Endothelial cell of umbilical vein (primary cell): ENCODE results near the gene GPR87. TPM values are rescaled to one million over a fixed set of nuclear protein-coding genes. Genes with fewer than 3 reads are reported as not detected.

ENCODE experiments used
- BruUV-seq: library from RNA; stranded (reverse); fragments of 400-500 nt; replicated peaks from 2 replicates; lab custom pipeline; 2021; lab: Mats Ljungman, UMichigan
- CTCF ChIA-PET: fragments of 300-600, 350-600 bp; sonication (Branson Sonifier 250); formaldehyde crosslinking; loops from one replicate; lab custom pipeline; 2021; ENCODE audit warnings: antibody characterized with exemption, inconsistent platforms; lab: Charles Lee
- POLR2A ChIA-PET: fragments of 300-600, 350-600 bp; sonication (Branson Sonifier 250); formaldehyde crosslinking; loops from one replicate; lab custom pipeline; 2021; ENCODE audit warnings: antibody characterized with exemption, inconsistent platforms; lab: Charles Lee
- DNase-seq: peaks from one replicate; pipeline ENCODE4 v3.0.0-alpha.2; 2011; ENCODE audit warnings: low read depth, low spot score
- FAIRE-seq: peaks from 2 replicates; lab custom pipeline; 2011; peaks lifted over from hg19 to GRCh38; lab: Jason Lieb, UNC
- H2AFZ ChIP-seq: 2 replicates; pipeline ENCODE4 v1.6.0; 2012; ENCODE audit warnings: low read depth, low read length, control low read depth, inconsistent platforms
- H3K27ac ChIP-seq: 2 replicates; pipeline ENCODE4 v1.5.1; 2011; ENCODE audit warnings: low read depth, mild to moderate bottlenecking, control low read depth, low read length, moderate library complexity; ENCODE audit not compliant: insufficient read depth
- H3K27me3 ChIP-seq, 2 experiments: 2 replicates each; pipeline versions ENCODE4 v1.6.0 to v1.6.1; 2011; ENCODE audit warnings: low read length in 2 of 2, mixed read lengths in 1 of 2; ENCODE audit not compliant: control insufficient read depth in 2 of 2, insufficient read depth in 2 of 2
- H3K36me3 ChIP-seq, 2 experiments: 2 replicates in 1 of 2; 3 replicates in 1 of 2; pipeline ENCODE4 v1.5.1; 2011; ENCODE audit warnings: low read length in 2 of 2, mild to moderate bottlenecking in 1 of 2, moderate library complexity in 1 of 2; ENCODE audit not compliant: control insufficient read depth in 2 of 2, insufficient read depth in 2 of 2; ENCODE audit errors: extremely low read depth in 1 of 2
- H3K4me1 ChIP-seq: 3 replicates; pipeline ENCODE4 v1.5.1; 2011; ENCODE audit warnings: mild to moderate bottlenecking, low read length; ENCODE audit not compliant: control insufficient read depth, insufficient read depth; ENCODE audit errors: extremely low read depth
- H3K4me2 ChIP-seq: 2 replicates; pipeline ENCODE4 v1.6.1; 2011; ENCODE audit warnings: low read length, control low read depth, mixed read lengths; ENCODE audit not compliant: insufficient read depth
- H3K4me3 ChIP-seq, 3 experiments: fragments of 200-600 bp in 1 of 3; sonication (generic), shearing (Covaris generic) in 1 of 3; replicated peaks in 1 of 3; 2 replicates each; pipeline ENCODE4 v1.5.1; 2011 to 2016; ENCODE audit warnings: control low read depth in 3 of 3, low read length in 3 of 3, mild to moderate bottlenecking in 2 of 3, inconsistent platforms in 1 of 3, low read depth in 1 of 3, moderate library complexity in 1 of 3; ENCODE audit not compliant: insufficient read depth in 1 of 3
- H3K79me2 ChIP-seq: 2 replicates; pipeline ENCODE4 v1.6.0; 2012; ENCODE audit warnings: low read length, inconsistent platforms; ENCODE audit not compliant: control insufficient read depth, insufficient read depth
- H3K9ac ChIP-seq: replicated peaks from 2 replicates; pipeline ENCODE3; 2011; ENCODE audit warnings: low read length, control low read depth; ENCODE audit not compliant: insufficient read depth; ENCODE audit errors: extremely low read depth
- H3K9me1 ChIP-seq: replicated peaks from 3 replicates; pipeline ENCODE4 v1.6.0; 2011; ENCODE audit warnings: mild to moderate bottlenecking, low read length; ENCODE audit not compliant: control insufficient read depth, insufficient read depth; ENCODE audit errors: extremely low read depth
- H3K9me3 ChIP-seq: replicated peaks from 2 replicates; pipeline ENCODE4 v1.5.1; 2012; ENCODE audit warnings: low read length, inconsistent platforms; ENCODE audit not compliant: control insufficient read depth, insufficient read depth
- H4K20me1 ChIP-seq: replicated peaks from 2 replicates; pipeline ENCODE3; 2011; ENCODE audit warnings: mild to moderate bottlenecking, low read length; ENCODE audit not compliant: control insufficient read depth, insufficient read depth; ENCODE audit errors: extremely low read depth
- EZH2 ChIP-seq: IDR thresholded peaks from 2 replicates; pipeline ENCODE4 v1.6.1; 2012; ENCODE audit warnings: borderline replicate concordance, low read depth, mild to moderate bottlenecking, moderate library complexity, low read length, inconsistent platforms; ENCODE audit not compliant: severe bottlenecking
- FOS ChIP-seq: IDR thresholded peaks from 2 replicates; pipeline ENCODE4 v1.6.1; 2011; ENCODE audit warnings: mild to moderate bottlenecking, low read length, moderate library complexity, borderline replicate concordance; ENCODE audit not compliant: insufficient read depth
- GATA2 ChIP-seq: IDR thresholded peaks from 2 replicates; pipeline ENCODE4 v1.7.0; 2011; ENCODE audit warnings: low read depth, mild to moderate bottlenecking, moderate library complexity, mixed read lengths, low read length; ENCODE audit not compliant: insufficient read length, insufficient read depth
- JUN ChIP-seq: IDR thresholded peaks from 2 replicates; pipeline ENCODE4 v1.6.1; 2011; ENCODE audit warnings: borderline replicate concordance, low read depth; ENCODE audit not compliant: insufficient read length, insufficient read depth
- MAX ChIP-seq: IDR thresholded peaks from 2 replicates; pipeline ENCODE4 v1.6.1; 2011; ENCODE audit not compliant: insufficient read depth, insufficient read length
- MYC ChIP-seq: IDR thresholded peaks from one replicate; pipeline ENCODE4 v1.6.1; 2011; ENCODE audit warnings: mild to moderate bottlenecking, low read depth, low read length
- POLR2A ChIP-seq: IDR thresholded peaks from 2 replicates; pipeline ENCODE4 v1.6.1; 2012; ENCODE audit warnings: low read depth, mild to moderate bottlenecking, control low read depth, low read length
- POLR2AphosphoS5 ChIP-seq: IDR thresholded peaks from 2 replicates; pipeline ENCODE4 v1.6.1; 2012; ENCODE audit warnings: low read depth, mild to moderate bottlenecking, control low read depth, low read length, moderate library complexity; ENCODE audit not compliant: insufficient read depth
- dilution Hi-C: fragments of 300-500 bp; cut with MboI; formaldehyde crosslinking; loops from one replicate; pipeline ENCODE4 v1.15.0; 2019; ENCODE audit warnings: low sequenced_read_pairs; ENCODE audit not compliant: extremely low pct_ligation_motif_present
- intact Hi-C: fragments of 100-400 bp; cut with micrococcal nuclease; formaldehyde crosslinking; loops from one replicate; pipeline ENCODE4 v1.10.0; 2022
- polyA plus RNA-seq, 4 experiments: library from polyadenylated mRNA; depleted of rRNA in 3 of 4; stranded (reverse) in 3 of 4; unstranded in 1 of 4; fragments of >200 nt; gene quantifications; 2 replicates each; pipeline versions ENCODE4 v1.2.1 to v1.2.3, GENCODE V29; 2011 to 2012; ENCODE audit warnings: missing spikeins in 1 of 4
- total RNA-seq: library from RNA; stranded (reverse); gene quantifications from 2 replicates; pipeline ENCODE4 v1.2.3, GENCODE V29; 2021
- TF ChIP-seq, protein P1 (sequence below), 2 donors: IDR thresholded peaks; 1 replicate in 1 of 2; 2 replicates in 1 of 2; pipeline ENCODE4 v1.5.1; 2011; ENCODE audit warnings: low read length in 2 of 2, mild to moderate bottlenecking in 2 of 2, moderate library complexity in 2 of 2, control low read depth in 1 of 2, inconsistent platforms in 1 of 2, low read depth in 1 of 2; ENCODE audit not compliant: insufficient read depth in 1 of 2; ENCODE audit errors: extremely low read depth in 1 of 2

Gene GPR87
- total and polyA plus RNA-seq, 2 donors (not counting 3 experiments of a cell fraction or from before 2014, with no cell fraction given), result not detected

- H3K27ac ChIP-seq, result no peak overlapping the region
- dilution Hi-C loops, result no loop called here
- no peaks in the 10 kb centered on the region for H3K79me2 ChIP-seq
- FAIRE-seq, result no peak
- BruUV-seq, result no TSS peak
- H3K36me3 ChIP-seq, result no peaks in the 10 kb centered on the region
- TF ChIP-seq, protein P1, sequence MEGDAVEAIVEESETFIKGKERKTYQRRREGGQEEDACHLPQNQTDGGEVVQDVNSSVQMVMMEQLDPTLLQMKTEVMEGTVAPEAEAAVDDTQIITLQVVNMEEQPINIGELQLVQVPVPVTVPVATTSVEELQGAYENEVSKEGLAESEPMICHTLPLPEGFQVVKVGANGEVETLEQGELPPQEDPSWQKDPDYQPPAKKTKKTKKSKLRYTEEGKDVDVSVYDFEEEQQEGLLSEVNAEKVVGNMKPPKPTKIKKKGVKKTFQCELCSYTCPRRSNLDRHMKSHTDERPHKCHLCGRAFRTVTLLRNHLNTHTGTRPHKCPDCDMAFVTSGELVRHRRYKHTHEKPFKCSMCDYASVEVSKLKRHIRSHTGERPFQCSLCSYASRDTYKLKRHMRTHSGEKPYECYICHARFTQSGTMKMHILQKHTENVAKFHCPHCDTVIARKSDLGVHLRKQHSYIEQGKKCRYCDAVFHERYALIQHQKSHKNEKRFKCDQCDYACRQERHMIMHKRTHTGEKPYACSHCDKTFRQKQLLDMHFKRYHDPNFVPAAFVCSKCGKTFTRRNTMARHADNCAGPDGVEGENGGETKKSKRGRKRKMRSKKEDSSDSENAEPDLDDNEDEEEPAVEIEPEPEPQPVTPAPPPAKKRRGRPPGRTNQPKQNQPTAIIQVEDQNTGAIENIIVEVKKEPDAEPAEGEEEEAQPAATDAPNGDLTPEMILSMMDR (IDR thresholded peaks at IDR 0.05; ENCODE audit: extremely low read depth in 1 of 2, insufficient read depth in 1 of 2, low read depth in 1 of 2, low read length in 2 of 2), result no peak
- TF ChIP-seq JUN (no peak), FOS (no peak), MYC (no peak), GATA2 (no peak), POLR2AphosphoS5 (no peak), EZH2 (no peak), MAX (no peak), POLR2A (no peak)
- ChIA-PET POLR2A (no interaction called here), CTCF (interaction anchor here (1.0 to 1.1 kb wide), 4 partner anchors 13 to 80 kb away, joined by 3 to 6 read pairs (median 3); no protein-coding TSS in a partner anchor)
- no peak overlapping the region for H3K4me2 ChIP-seq
- intact Hi-C loops, result no loop called here
- peaks cover 2% of the 10 kb centered on the region in 2 experiments for H3K27me3 ChIP-seq
- H3K4me1 ChIP-seq, result no peaks in the 10 kb centered on the region
- no peak overlapping the region for H3K9ac ChIP-seq
- no peak overlapping the region for H2AFZ ChIP-seq
- DNase-seq, result no peak
- H3K9me3 ChIP-seq, result no peaks in the 10 kb centered on the region
- H4K20me1 ChIP-seq, result no peaks in the 10 kb centered on the region
- H3K4me3 ChIP-seq, result no peak overlapping the region
- no peaks in the 10 kb centered on the region for H3K9me1 ChIP-seq
These were observed 67.8 kb downstream of the GPR87 start for GRCh38 chr3:151248772-151249337.

Other genes starting within 250 kb of the GPR87 start
- gene MED12L, start 231.2 kb downstream of the GPR87 start, total RNA-seq, result 0.23 and 0.27 TPM in 2 replicates
- gene MED12L, start 231.2 kb downstream of the GPR87 start, polyA plus RNA-seq, result 0.03 TPM in 2 replicates
- not detected in 2 replicates for gene GPR171, start 113.6 kb downstream of the GPR87 start, total RNA-seq
- gene GPR171, start 113.6 kb downstream of the GPR87 start, polyA plus RNA-seq, result not detected in 2 replicates
- not detected in 2 replicates for gene P2RY14, start 38.3 kb downstream of the GPR87 start, total RNA-seq
- not detected in 2 replicates for gene P2RY14, start 38.3 kb downstream of the GPR87 start, polyA plus RNA-seq
- not detected in 2 replicates for gene P2RY13, start 12.7 kb upstream of the GPR87 start, total RNA-seq
- not detected in 2 replicates for gene P2RY13, start 12.7 kb upstream of the GPR87 start, polyA plus RNA-seq
- not detected in 2 replicates for gene P2RY12, start 67.9 kb upstream of the GPR87 start, total RNA-seq
- not detected in 2 replicates for gene P2RY12, start 67.9 kb upstream of the GPR87 start, polyA plus RNA-seq
- gene IGSF10, start 144.2 kb upstream of the GPR87 start, total RNA-seq, result not detected in 2 replicates
- 0.01 TPM in 1 of 2 replicates, not detected in the other for gene IGSF10, start 144.2 kb upstream of the GPR87 start, polyA plus RNA-seq